GM19035 (cell line): ENCODE data around the gene HMCN2.

ENCODE experiments used
- ATAC-seq: cut with Tn5 transposase; IDR thresholded peaks from one replicate; pipeline ENCODE4 v1.9.1; 2021; ENCODE audit not compliant: unreplicated experiment

HMCN2 gene

DNA sequence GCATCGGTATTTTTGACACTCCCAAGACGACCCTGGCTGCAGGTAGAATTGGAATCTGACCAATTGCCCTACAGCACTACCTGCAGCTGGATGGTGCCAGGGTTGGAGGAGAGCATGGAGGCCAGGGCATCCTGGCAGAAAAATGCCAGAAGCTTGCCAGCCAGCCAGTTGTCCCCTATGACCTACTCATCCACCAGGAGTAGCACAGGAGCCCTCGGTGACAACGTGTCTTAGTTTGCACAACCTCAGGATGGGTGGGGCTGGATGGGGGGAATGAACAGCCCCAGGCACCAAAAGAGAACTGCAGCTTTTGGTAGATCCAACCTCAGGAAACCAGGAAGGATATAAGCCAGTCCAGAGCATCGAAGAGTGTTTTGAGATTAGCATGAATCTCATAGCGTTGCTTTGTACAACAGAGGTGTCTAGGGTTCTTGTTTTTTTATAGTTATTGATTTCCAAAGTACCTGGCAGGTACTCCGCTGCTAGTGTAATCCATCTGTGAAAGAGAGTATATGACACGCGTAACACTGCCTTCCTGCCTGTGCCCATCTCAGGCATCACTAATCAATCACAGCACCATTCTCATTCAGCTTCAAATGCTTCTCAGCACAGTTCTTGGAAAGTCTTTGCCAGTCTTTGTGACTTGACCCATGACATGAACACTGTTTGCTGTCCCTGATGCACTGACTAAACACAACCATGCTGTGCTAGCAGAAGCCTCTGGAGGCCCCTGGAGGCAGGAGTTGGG lies 142.5 kb downstream of the HMCN2 start:
- no peak for ATAC-seq

DNA sequence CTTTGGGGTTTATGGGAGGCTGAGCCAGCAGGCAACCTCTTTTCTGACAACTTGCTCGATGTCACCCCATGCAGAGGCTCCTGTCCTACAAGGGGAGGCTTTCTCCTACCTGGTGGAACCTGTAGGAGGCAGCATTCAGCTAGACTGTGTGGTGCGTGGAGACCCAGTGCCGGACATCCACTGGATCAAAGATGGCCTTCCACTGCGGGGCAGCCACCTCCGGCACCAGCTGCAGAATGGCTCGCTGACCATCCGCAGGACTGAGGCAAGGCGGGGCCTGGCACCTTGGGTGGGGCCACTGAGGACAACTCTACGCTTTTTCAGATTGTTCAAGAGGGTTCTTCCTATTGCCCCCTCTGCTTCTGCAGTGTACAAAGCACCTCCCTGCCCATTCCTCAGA lies 143.1 kb downstream of the HMCN2 start:
- ATAC-seq, result no peak

GRCh38 chr9:130409246-130409645 lies 143.7 kb downstream of the HMCN2 start:
- no peak for ATAC-seq

GRCh38 chr9:130410443-130410842 lies 144.9 kb downstream of the HMCN2 start:
- ATAC-seq, result no peak

- ATAC-seq, result no peak
Measured at GRCh38 chr9:130411566-130411915, 146.0 kb downstream of the HMCN2 start.

DNA sequence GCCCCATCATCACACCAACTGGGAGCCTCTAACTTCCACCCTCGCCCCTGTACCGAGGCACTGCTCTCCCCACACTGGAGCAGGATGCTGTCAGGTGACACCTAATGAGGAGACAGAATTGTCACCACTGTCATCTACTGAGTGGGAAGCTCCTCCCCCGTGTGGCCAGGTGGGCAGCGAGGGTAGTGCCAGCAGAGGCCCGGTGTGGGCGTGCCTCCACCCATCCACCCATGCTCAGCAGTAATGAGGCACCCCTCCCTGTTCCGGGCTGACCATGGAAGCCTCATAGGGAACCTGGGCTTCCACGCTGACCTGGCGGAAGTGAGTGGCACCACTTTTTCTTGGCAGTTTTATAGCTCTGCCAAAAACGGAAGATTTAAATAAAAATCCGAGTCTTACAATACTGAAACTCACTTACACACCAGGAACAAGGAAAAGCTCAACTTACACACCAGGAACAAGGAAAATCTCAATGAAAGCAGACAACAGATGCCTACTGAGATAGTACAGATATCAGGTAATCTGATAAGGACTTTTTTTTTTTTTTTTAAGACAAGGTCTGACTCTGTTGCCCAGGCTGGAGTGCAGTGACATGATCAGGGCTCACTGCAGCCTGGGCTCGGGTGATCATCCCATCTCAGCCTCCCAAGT lies 148.6 kb downstream of the HMCN2 start:
- no peak for ATAC-seq

DNA sequence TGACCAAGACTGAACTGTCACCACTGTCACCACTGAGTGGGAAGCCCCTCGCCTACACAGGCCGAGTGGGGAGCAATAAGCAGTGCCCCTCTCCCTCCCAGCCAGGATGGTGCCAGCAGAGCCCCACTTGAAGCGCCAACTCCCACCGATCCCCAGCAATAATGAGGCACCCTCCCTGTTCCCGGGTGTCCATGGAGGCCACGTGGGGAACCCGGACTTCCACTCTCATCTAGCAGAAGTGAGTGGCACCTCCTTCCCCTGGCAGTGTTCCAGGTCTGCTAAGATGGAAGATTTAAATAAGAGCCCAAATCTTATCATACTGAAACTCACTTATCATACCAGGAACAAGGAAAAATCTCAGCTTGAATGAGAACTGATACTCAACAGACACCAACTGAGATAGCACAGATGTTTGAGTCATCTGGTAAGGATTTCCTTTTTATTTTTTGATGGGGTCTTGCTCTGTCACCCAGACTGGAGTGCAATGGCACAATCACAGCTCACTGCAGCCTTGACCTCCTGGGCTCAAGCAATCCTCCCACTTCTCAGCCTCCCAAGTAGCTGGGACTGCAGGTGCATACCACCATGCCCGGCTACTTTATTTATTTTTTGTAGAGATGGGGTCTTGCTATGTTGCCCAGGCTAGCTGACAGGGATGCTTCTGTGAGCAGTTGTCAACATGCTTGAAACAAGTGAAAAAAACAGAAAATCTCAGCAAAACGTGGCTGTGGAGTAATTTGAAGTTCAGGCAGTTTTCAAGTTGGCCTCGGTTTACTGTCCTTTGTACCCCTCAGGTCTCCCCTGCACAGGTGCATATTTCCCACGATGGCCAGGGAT lies 149.6 kb downstream of the HMCN2 start:
- ATAC-seq, result no peak

- ATAC-seq, result no peak
Measured at GRCh38 chr9:130417602-130418001, 152.0 kb downstream of the HMCN2 start.

- ATAC-seq, result no peak
Measured at GRCh38 chr9:130418776-130419175, 153.2 kb downstream of the HMCN2 start.

DNA sequence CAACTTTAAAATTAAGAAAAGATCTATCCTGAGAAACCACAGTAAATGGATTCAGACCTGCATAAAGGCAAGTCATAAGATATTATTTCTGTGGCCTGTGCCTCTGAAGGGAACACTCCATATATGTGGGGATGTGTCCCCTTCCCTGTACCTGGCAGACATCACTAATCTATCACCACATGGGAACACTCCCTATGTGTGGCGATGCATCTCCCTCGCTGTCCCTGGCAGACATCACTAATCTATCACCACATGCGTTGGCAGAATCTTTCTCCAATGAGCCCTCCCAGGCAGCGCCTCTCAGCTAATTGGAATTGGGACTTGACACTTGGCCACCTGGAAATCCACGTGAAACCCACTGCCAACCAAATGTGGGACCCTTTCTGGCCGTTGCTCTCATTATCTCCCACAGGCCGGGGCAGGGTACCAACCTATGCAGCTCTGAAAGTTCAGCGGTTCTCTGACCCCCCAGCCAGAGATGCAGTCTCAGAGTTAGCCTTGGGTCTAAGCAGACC lies 154.0 kb downstream of the HMCN2 start:
- no peak for ATAC-seq

- no peak for ATAC-seq
Measured at GRCh38 chr9:130421154-130421801, 155.7 kb downstream of the HMCN2 start.

GRCh38 chr9:130421802-130422276 lies 156.3 kb downstream of the HMCN2 start:
- no peak for ATAC-seq

DNA sequence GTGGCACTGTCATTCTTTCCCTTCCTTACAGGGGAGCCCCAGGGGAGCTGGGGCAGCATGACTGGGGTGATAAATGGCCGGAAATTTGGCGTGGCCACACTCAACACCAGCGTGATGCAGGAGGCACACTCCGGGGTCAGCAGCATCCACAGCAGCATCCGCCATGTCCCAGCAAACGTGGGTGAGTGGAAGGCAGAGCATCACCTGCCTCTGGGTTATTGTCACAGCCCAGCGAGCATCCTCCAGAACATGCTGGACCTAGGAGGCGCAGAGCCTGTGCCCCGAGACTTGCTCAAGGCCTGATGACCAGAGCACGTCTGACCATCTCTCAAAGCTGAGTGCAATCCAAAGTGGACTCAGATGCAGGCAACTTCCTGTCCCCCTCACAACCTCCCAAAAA lies 157.0 kb downstream of the HMCN2 start:
- no peak for ATAC-seq

GRCh38 chr9:130423272-130423671 lies 157.7 kb downstream of the HMCN2 start:
- ATAC-seq, result no peak

DNA sequence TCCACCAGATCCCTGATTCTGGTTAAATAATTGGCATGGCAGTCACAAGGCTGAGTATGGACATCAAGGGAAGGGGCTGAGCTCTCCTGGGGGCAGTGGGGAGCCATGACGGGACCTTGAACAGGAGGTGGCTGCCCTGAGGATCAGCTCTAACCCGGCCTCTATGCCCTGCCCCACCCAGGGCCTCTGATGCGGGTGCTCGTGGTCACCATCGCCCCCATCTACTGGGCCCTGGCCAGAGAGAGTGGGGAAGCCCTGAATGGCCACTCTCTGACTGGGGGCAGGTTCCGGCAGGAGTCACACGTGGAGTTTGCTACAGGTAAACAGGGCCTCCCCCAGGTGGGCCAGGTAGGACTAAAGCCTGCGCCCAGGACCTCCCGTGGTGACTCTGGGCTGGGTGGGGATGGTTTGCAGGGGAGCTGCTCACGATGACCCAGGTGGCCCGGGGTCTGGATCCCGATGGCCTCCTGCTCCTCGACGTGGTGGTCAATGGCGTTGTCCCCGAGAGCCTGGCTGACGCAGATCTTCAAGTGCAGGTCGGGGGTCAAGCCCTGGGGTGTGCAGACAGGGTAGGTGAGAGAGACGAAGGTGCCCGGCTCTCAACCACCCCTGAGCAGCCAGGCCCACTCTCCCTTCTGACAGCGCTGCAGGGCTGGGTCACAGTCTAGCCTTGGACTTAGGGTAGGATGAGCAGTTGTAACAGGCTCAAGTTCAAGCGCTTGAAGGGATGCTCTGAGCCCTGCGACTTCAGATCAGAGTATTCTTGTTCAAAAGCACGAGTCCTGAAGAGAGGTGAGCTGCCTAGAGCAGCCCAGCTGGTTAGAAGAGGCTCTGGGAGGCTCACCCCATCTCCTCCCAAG lies 159.3 kb downstream of the HMCN2 start:
- no peak for ATAC-seq

DNA sequence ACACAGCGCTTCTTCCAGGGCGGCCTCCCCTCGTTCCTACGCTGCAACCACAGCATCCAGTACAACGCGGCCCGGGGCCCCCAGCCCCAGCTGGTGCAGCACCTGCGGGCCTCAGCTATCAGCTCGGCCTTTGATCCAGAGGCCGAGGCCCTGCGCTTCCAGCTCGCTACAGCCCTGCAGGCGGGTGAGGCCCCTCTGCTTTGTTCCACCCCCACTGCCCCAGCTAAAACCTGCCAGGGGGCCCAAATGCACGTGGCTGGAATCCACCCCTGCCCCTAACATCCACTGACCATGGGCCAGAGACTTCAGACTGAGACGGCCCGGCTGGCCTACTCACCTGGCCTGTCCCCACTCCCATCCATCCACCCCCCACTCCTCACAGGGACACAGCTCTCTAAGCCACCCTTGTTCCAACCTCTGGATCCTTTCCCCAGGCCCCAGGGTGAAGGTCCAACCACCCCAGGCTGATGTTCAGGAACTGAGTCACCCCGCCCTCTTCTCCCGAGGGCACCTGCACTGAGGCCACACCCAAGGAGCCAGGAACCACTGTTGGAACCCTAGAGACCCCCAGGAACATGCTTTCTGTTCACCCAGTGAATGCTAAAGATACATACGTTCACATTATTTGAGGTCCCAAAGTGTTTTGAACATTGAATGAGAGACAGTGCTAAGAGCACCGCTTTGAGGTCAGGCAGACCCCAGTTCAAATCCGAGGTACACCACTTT lies 160.3 kb downstream of the HMCN2 start:
- no peak for ATAC-seq

DNA sequence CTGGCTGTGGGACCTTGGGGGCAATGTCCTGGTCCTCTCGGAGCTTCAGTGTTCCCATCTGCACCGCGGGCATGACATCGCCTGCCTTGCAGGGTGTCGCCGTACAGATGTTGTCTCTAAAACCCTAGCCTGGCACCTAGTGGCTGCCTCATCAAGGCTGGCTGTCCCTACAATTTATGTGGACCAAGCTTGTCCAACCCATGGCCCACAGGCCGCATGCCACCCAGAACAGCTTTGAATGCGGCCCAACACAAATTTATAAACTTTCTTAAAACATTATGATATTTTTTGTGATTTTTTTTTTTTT lies 160.9 kb downstream of the HMCN2 start:
- ATAC-seq, result no peak

GRCh38 chr9:130426883-130427282 lies 161.3 kb downstream of the HMCN2 start:
- ATAC-seq, result no peak

DNA sequence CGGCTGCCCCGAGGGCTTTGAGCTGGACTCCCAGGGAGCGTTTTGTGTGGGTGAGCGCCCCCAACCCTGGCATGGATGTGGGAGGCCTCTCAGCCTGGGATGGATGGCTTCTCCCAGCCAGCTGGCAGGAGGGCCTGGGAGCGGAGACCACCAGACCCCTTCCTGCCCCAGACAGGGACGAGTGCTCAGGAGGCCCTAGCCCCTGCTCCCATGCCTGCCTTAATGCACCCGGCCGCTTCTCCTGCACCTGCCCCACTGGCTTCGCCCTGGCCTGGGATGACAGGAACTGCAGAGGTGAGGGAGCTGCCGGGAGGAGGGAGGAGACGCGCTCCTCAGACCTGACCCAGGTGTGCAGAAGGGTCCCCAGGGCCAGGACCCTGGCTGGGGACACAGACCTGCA lies 161.8 kb downstream of the HMCN2 start:
- no peak for ATAC-seq
